Esophagus squamous epithelium (tissue), 5 donors: Measurements from ENCODE around the gene ACSM4. TPM values are rescaled to one million over a fixed set of nuclear protein-coding genes. Genes with fewer than 3 reads are reported as not detected.
"Not testable (repeated sequence)": the region's sequence is repeated elsewhere in the genome, so short reads cannot be mapped to it uniquely, and the experiment has no call there.

Source experiments
- DNase-seq: peaks from one replicate; lab custom pipeline; 2025; lab: John Stamatoyannopoulos, UW
- H3K27ac ChIP-seq, 4 donors: fragments of 200-600 bp; sonication (generic); one replicate each; pipeline ENCODE4 v1.5.1; 2016 to 2019; ENCODE audit warnings: mild to moderate bottlenecking in 1 of 4
- H3K27me3 ChIP-seq, 4 donors: fragments of 200-600 bp; sonication (generic); 1 replicate in 3 of 4; 2 replicates in 1 of 4; pipeline versions ENCODE4 v1.5.1 to v1.6.0; 2017 to 2021; ENCODE audit warnings: antibody characterized with exemption in 1 of 4
- H3K36me3 ChIP-seq, 3 donors: fragments of 200-600 bp; sonication (generic); one replicate each; pipeline ENCODE4 v1.5.1; 2016 to 2019
- H3K4me1 ChIP-seq, 3 donors: fragments of 200-600 bp; sonication (generic); one replicate each; pipeline ENCODE4 v1.5.1; 2017 to 2019
- H3K4me3 ChIP-seq, 4 donors: fragments of 200-600 bp; sonication (generic); 1 replicate in 3 of 4; 2 replicates in 1 of 4; pipeline ENCODE4 v1.5.1; 2016 to 2019; ENCODE audit warnings: mild to moderate bottlenecking in 2 of 4, moderate library complexity in 1 of 4
- H3K9me3 ChIP-seq, 3 donors: fragments of 200-600 bp; sonication (generic); one replicate each; pipeline ENCODE4 v1.5.1; 2016 to 2019
- CTCF ChIP-seq, 6 experiments: fragments of 450-650 bp in 4 of 6; fragments of 200-600 bp in 2 of 6; sonication (generic) in 2 of 6; IDR thresholded peaks; one replicate each; pipeline ENCODE4 v1.5.1; 2016 to 2019; ENCODE audit warnings: antibody characterized with exemption in 6 of 6, mild to moderate bottlenecking in 4 of 6, moderate library complexity in 4 of 6
- POLR2A ChIP-seq, 4 donors: fragments of 450-650 bp; IDR thresholded peaks; one replicate each; pipeline ENCODE4 v1.6.1; 2017; ENCODE audit warnings: antibody characterized with exemption in 4 of 4, mild to moderate bottlenecking in 4 of 4, moderate library complexity in 3 of 4
- WGBS, 2 donors: methylation state at CpG; one replicate each; pipeline ENCODE4 v1.1.5; 2018; 5-methylcytosine and 5-hydroxymethylcytosine counted together
- intact Hi-C: fragments of 100-400 bp; cut with DNase I; formaldehyde crosslinking; loops from one replicate; pipeline ENCODE4 v1.15.0; 2022
- total RNA-seq, 4 donors: library from RNA; depleted of rRNA; stranded (reverse); fragments of >200 nt; gene quantifications; one replicate each; pipeline ENCODE4 v1.1.0, GENCODE V29; 2016
- donor health status: DM: yes; HTN: yes; CAD: no.

The ACSM4 gene
- total RNA-seq, 4 donors from 2014 or later = not detected

GRCh38 chr12:7271893-7272514 is 31.9 kb upstream of the ACSM4 start:
- H3K36me3 ChIP-seq = no peaks in the 10 kb centered on the region
- no peak overlapping the region for H3K4me3 ChIP-seq
- H3K27me3 ChIP-seq = no peaks in the 10 kb centered on the region
- no peak overlapping the region for H3K27ac ChIP-seq
- H3K4me1 ChIP-seq = no peaks in the 10 kb centered on the region
- no peak for DNase-seq
- intact Hi-C loops = no loop called here
- no peaks in the 10 kb centered on the region for H3K9me3 ChIP-seq
- TF ChIP-seq CTCF (IDR thresholded peaks at IDR 0.05) (no peak), POLR2A (IDR thresholded peaks at IDR 0.05) (no peak)
- WGBS, 2 donors = 82 to 95% methylated on average over 5 of the region's 5 CpGs

- H3K9me3 ChIP-seq, H3K4me3 ChIP-seq, H3K36me3 ChIP-seq, H3K27me3 ChIP-seq, H3K27ac ChIP-seq, intact Hi-C loops, H3K4me1 ChIP-seq, DNase-seq: not testable (repeated sequence)
These were observed 28.4 kb upstream of the ACSM4 start for GRCh38 chr12:7275482-7275881.

- H3K27ac ChIP-seq = no peak overlapping the region
- no peak for TF ChIP-seq CTCF (IDR thresholded peaks at IDR 0.05)
- no peak for TF ChIP-seq POLR2A (IDR thresholded peaks at IDR 0.05)
- no peak for DNase-seq
- H3K36me3 ChIP-seq = no peaks in the 10 kb centered on the region
- no peak overlapping the region for H3K4me3 ChIP-seq
- H3K27me3 ChIP-seq = no peaks in the 10 kb centered on the region
- no peaks in the 10 kb centered on the region for H3K9me3 ChIP-seq
- no peaks in the 10 kb centered on the region for H3K4me1 ChIP-seq
- 63 to 68% methylated on average over 2 of the region's 2 CpGs for WGBS, 2 donors
- intact Hi-C loops = no loop called here
These were observed 21.0 kb upstream of the ACSM4 start for GRCh38 chr12:7282844-7283243.

- H3K27me3 ChIP-seq = no peaks in the 10 kb centered on the region
- DNase-seq = no peak
- peaks cover 0 to 6% (median 0%) of the 10 kb centered on the region in 3 donors for H3K9me3 ChIP-seq
- H3K36me3 ChIP-seq = no peaks in the 10 kb centered on the region
- H3K27ac ChIP-seq = no peak overlapping the region
- H3K4me3 ChIP-seq = no peak overlapping the region
- WGBS, 2 donors = 43 to 58% methylated on average over 2 of the region's 2 CpGs
- H3K4me1 ChIP-seq = no peaks in the 10 kb centered on the region
- TF ChIP-seq POLR2A (IDR thresholded peaks at IDR 0.05) (no peak), CTCF (IDR thresholded peaks at IDR 0.05) (no peak)
- intact Hi-C loops = no loop called here
These were observed 14.1 kb upstream of the ACSM4 start for GRCh38 chr12:7289743-7290142.

GRCh38 chr12:7290588-7290987 is 13.3 kb upstream of the ACSM4 start:
- DNase-seq, H3K36me3 ChIP-seq, H3K4me3 ChIP-seq, H3K4me1 ChIP-seq, H3K27me3 ChIP-seq, intact Hi-C loops, H3K9me3 ChIP-seq, H3K27ac ChIP-seq: not testable (repeated sequence)
- 7 to 21% methylated on average over 1 of the region's 1 CpG for WGBS, 2 donors

GRCh38 chr12:7292300-7292699 is 11.6 kb upstream of the ACSM4 start:
- Histone ChIP-seq H3K9me3 (peaks cover 0 to 6% (median 0%) of the 10 kb centered on the region in 3 donors), H3K4me3 (no peak overlapping the region), H3K4me1 (no peaks in the 10 kb centered on the region), H3K36me3 (no peaks in the 10 kb centered on the region), H3K27ac (no peak overlapping the region), H3K27me3 (no peaks in the 10 kb centered on the region)
- intact Hi-C loops = no loop called here
- no peak for DNase-seq
- WGBS, 2 donors = 31 to 55% methylated on average over 2 of the region's 2 CpGs
- no peak for TF ChIP-seq CTCF (IDR thresholded peaks at IDR 0.05)
- no peak for TF ChIP-seq POLR2A (IDR thresholded peaks at IDR 0.05)
